Stimulated activated CD8-positive, alpha-beta memory T cell treated with anti-CD3 and anti-CD28 coated beads, Interleukin-2, amount 100 ng/mL, for 48 hours (primary cell): ENCODE results near the gene ARID1A.
A peak's percentile ranks its signal among the peaks of the same experiment; 100 is the strongest.
"Not testable (repeated sequence)": the region's sequence is repeated elsewhere in the genome, so short reads cannot be mapped to it uniquely, and the experiment has no call there.

Experiments
- DNase-seq, 2 donors: peaks; one replicate each; pipeline ENCODE4 v3.0.0-alpha.2; 2020; ENCODE audit warnings: low read depth in 2 of 2

ARID1A gene

DNA sequence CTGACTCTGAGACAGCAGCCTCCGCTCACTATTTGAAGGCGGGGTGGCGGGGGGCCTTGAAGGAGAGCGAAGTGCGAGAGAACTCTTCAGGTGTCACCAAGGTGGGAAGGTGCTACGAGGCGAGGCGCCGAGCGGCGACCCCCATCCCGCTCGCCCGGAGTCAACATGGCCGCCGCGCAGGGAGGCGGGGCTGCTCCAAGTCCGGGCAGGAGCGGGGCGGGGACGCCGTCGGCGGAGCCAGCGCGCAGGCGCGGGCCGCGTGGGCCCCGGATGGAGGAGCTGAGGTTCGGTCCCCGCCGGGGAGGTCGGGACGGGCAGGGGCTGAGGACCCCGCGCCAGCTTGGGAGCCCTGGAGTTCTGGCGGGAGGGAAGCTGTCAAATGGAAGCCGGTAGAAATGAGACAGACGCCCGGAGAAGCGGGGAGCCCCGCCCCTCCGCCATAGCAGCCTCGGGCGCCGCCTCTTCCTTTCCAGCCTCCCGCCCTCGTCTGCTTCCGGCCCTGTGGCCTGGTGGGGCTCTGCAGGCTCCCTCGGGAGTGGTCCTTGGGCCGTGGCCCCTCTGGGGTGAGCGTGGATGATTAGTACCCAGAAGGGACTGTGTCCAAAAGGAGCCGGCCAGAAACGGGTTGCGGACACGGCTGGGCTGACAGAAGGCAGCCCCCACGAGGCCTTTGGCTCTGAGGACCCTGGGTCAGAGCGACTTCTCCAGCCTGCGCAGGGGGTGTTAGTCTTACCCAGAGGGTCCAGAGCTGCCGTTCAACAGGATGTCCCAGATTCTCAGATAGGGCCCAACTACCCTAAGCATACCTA lies 92.1 kb downstream of the ARID1A start, which contains the start of gene PIGV:
Gene PIGV, plus strand, starts transcription at position 245 of the 809 bp plus-strand sequence. CDS start 2,866 bp downstream, outside the sequence.
- peak; percentile 84 to 86 for DNase-seq

DNA sequence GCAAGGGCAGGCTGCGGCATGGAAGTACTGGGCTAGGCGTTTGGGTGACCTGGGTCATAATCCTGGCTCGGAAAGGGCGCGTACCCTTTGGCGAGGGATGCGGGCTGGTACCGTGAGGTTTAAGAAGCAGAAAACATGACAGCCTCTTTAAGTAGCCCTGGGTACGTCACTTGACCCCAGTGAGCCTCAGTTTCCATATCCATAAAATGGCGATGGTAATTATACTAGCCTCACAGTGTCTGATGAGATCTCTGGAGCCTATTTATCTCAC lies 92.6 kb downstream of the ARID1A start:
- no peak for DNase-seq

DNA sequence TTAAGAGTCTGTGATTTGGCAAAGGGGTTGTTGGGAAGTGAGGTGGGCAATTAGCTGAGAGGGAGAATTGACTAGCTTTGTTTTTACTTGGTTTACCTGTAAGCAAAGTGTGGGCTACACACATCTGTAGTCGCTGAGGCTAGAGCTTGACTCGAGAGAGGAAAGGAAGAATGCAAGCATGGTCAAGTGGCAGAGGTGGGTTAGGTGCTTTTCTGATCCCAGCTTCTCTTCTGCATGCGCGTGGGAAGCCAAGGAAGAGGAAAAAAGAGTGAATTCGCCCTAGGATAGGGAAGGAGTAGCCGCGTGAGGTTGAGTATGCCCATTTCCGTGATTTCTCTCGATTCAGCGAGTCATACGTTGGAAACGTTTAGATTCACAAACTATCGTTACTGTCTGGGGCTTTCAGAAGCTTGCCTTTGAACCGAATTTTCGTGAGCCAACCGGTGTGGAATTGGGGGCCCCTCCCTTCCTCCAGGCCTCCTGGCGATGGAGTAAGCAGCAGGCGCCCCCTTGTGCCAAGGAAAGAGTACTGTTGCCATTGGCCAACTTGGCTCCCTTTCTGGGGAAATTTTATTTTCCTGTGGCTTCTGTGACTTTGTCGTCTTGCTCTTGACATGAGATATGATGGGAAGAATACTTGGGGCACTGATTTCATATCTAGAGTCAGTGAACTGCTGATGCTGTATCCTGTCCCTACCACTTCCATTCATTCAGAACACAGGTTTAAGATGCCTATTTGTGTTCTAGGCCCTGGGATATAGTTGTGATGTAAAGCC lies 93.2 kb downstream of the ARID1A start:
- peak; percentile 78 to 81 for DNase-seq

DNA sequence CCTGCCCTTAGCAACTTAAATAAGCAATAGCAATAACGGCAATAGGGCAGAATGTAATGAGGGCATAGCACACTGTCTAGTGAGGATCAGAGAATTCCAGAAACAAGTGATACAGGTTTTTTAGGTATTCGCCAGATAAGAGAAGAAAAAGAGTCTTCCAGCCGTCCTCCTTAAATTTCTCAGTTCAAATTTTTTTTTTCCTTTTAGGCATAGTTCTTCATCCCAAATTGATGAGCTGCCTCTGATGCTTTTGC lies 93.7 kb downstream of the ARID1A start:
- DNase-seq: no peak

DNA sequence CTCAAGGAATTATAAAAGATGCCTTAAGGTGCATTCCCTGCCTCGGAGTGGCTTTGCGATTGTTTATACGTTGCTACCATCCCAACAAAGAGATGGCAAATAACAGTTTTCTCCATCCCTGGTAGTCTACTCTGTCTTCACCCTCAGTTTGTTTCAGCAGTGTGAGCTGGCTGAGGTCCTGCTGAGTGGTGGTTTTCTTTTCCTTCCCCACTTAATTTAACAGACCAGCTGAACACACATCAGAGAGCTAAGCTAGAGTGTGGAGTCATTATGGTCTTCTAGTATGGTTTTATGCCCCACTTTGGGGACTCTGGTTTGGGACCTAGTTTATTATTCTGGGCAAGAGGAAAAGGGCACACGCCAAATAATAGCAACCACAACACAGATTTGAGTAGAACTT lies 94.1 kb downstream of the ARID1A start:
- no peak for DNase-seq

DNA sequence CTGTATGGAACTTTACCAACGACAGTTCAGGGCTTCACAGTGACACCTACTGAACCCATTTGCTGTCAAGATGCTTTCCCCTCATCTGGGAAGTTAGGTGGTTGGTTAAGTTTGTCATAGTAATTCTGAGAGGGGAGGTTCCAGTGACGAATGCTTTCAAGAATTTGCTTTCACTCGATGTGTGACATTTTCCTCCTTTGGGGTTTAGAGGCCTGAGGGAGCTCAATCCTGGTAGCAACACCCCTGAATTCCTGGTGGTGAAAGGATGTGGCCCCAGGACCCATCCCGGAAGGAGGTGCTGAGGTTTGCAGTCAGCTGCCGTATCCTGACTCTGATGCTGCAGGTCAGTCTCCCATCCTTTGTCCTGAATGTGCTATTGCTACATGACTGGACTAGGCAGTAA lies 94.7 kb downstream of the ARID1A start:
- DNase-seq: no peak

DNA sequence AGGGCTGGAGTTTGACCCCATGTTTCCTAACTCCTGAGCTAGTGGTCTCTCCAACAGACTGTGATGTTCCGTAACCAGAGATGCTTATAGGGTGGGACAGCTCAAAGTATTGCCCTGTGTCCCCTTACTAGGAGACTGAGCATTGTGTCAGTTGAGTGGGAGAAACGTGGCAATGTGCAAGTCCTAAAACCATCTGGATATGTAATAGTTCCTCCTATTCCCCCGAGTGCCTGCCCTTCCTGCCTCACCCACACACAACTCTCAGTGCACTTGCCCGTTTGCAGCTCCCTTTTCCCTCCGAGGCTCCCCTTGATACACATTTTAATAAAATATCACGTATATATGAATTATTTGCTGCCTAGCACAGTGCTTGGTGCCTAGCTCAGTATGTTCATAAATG lies 95.3 kb downstream of the ARID1A start:
- DNase-seq: no peak

DNA sequence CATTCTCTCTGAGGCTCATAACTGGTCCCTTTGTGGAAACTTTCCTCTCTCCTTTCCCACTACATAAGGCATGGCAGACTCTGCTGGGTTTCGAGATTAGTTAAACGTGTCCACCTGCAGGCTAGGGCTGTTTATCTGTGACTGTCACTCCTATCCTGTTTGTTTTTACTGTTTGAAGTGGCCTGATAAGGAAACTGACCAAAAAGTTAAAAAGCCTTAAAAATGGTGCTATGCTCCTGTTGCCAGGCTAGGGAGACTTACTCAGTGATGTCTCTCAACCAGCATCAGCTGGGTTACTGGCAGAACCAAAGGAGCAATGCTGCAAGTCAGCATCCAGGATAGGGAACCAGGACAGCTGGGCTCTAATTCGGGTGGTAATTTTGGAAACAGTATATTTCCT lies 95.8 kb downstream of the ARID1A start:
- DNase-seq: no peak

DNA sequence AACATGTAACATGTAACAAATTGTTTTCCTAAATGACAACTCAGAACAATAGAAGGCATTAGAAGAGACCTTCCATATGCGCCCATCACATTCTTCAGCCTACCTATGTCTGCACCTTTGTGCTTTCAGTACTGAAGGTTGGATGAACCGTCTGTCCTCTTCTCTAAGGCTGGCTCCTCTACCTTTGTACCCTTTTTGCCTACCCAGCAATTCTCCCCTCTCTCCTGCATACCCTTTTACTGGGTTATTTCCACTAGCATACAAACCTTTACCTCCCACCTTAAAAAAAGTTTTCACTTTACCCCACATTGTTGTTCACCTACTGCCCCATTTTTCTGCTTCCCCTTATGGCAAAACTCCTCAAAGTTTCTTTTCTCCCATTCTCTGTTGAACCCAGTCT lies 97.1 kb downstream of the ARID1A start:
- DNase-seq: no peak

DNA sequence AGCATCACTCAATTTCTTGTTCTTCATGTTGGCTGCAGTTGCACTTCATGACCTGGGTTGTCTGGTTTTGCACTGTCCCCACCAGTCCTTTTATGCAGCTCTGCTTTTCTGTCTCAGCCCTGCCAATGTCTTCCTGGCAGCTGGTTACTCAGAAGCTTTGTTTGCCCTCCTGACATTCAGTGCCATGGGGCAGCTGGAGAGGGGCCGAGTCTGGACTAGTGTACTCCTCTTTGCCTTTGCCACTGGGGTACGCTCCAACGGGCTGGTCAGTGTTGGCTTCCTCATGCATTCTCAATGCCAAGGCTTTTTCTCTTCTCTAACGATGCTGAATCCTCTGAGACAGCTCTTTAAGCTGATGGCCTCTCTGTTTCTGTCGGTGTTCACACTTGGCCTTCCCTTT lies 98.6 kb downstream of the ARID1A start:
- no peak for DNase-seq

DNA sequence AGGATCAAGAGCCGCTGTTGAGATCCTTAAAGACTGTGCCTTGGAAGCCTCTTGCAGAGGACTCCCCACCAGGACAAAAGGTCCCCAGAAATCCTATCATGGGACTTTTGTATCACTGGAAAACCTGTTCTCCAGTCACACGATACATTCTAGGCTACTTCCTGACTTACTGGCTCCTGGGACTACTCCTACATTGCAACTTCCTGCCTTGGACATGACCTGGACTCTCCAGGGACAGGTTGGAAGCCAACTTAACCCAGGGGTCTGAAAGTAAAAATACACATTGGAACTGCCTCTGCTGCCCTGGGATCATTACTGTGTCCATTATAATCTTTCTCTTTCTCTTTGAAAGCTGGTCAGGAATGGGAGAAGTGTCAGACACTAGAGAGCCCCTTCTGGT lies 101.8 kb downstream of the ARID1A start:
- no peak for DNase-seq

DNA sequence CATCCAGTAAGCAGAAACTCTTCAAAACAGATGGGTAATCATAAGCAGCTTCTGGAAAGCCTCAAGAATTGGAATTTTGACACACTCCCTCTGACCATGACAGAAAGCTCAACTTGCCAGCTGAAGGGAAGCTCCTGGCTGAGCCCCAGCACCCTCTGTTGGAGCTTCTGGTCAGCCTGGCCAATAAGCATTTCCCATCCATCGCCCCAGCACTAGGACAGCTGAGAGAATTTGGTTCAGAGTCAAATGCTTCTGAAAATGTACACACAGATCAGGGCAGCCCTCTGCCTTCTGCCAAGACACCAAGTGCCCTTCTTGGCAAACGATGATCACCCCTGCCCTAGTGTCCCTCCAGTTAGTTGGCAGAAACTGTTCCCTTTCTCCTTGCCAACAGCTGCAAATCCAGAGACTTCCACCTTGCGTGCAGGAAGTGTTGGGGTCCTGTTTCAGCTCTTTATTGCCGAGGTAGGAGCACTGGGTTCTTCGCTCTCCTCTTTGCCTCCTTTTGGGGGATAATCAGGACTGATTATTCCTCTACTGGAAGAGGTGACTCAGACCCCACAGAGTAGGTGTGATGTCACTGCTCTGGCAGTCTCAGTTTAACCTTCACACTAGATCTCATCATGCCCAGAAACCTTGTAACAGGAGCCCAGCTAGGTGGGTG lies 103.8 kb downstream of the ARID1A start:
- no peak for DNase-seq

DNA sequence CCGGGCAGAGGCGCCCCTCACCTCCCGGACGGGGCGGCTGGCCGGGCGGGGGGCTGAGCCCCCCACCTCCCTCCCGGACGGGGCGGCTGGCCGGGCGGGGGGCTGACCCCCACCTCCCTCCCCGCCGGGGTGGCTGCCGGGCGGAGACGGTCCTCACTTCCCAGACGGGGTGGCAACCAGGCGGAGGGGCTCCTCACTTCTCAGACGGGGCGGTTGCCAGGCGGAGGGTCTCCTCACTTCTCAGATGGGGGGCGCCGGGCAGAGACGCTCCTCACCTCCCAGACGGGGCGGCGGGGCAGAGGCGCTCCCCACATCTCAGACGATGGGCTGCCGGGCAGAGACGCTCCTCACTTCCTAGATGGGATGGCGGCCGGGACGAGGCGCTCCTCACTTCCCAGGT lies 108.1 kb downstream of the ARID1A start:
- not testable (repeated sequence) for DNase-seq

DNA sequence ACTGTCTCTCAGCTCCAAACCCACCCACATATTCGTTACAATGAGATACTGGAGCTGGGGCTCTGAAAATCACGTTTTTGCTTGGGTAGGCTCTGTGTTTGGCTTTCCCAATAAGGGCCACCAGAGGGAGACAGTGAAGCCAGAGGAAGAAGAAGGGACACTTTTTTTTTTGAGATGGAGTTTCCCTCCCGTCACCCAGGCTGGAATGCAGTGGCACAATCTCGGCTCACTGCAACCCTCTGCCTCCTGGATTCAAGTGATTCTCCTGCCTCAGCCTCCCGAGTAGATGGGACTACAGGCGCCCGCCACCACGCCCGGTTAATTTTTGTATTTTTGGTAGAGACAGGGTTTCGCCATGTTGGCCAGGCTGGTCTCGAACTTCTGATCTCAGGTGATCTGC lies 114.3 kb downstream of the ARID1A start:
- DNase-seq: peak in 1 of 2 donors; percentile 44

DNA sequence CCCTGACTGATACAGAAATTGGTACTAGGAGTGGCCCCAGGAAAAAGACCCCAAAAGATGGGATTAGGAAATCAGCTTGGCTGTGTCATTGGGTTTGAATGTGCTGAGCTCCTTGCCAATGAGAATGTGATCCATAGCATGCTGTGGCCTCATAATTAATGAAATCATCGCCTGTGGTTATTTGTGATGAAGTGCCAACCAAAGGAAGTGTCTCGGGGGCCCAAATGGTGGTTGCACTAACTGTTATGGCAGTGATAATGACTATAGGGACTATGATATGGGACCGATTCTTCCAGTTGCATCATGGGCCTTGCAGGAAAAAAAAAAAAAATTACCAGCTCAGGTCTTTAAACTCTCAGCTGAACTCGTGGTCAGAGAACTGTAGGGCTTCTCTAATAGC lies 115.2 kb downstream of the ARID1A start:
- DNase-seq: no peak

DNA sequence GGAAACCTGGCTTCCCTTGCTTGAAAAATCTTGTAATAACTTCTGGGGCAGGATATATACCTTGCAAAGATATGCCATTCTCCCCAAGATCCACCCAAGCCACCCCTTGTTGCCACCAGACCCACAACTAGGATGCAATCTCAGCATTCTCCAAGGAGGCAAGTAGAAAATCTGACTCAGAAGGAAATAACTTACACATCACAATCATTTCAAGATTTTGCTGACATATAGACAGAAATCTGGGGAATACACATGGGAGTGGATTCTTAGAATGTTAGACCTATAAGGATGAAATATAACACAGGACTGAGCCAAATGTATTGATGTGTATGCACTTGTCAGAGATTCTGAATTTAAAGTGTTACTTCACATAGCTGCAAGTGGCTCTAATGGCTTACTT lies 115.9 kb downstream of the ARID1A start:
- no peak for DNase-seq

DNA sequence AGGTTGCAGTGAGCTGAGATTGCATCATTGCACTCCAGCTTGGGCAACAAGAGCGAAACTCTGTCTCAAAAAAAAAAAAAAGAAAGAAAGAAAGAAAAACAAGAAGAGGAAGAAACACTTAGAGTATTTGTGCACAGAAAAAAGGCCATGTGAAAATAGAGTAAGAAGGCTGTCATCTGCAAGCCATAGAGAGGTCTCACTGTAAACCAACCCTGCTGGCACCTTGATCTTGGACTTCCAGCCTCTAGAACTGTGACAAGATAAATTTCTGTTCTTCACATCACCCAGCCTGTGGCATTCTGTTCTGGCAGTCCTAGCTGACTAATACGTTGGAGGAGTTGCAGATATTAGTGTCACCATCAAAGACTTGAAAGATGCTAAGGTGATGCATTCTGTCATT lies 118.6 kb downstream of the ARID1A start:
- DNase-seq: no peak

DNA sequence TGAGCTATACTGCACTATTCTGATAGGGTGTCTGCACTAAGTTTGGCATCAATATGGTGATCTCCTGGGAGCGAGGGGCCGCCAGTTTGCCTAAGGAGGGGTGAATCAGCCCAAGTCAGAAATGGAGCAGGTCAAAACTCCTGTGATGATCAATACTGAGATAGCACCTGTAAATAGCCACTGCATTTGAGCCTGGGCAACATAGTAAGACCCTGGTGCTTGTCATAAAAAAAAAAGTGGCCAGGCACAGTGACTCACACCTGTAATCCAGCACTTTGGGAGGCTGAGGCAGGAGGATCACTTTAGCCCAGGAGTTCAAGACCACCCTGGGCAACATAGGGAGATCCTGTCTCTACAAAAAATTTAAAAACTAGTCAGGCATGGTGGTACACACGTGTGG lies 119.1 kb downstream of the ARID1A start:
- DNase-seq: no peak

DNA sequence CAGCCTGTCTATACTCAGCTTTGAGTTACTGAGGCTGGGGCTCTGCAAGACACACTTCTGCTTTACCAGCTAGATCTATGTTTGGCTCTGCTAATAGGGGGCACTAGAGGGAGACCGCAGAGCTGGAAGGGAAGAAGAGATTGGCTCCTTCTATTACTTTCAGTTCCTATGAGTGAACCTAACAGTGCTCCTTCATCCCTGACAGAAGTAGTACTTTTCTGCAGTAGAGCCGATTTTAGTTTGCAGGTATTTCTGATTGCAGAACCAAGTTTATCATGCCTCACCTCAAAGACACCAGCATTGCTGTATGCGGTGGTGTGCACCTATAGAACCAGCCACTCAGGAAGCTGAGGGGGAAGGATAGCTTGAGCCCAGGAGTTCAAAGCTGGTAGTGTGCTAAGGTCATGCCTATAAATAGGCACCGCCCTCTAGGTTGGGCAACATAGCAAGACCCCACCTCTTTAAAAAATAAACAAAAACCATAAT lies 125.0 kb downstream of the ARID1A start:
- DNase-seq: no peak

DNA sequence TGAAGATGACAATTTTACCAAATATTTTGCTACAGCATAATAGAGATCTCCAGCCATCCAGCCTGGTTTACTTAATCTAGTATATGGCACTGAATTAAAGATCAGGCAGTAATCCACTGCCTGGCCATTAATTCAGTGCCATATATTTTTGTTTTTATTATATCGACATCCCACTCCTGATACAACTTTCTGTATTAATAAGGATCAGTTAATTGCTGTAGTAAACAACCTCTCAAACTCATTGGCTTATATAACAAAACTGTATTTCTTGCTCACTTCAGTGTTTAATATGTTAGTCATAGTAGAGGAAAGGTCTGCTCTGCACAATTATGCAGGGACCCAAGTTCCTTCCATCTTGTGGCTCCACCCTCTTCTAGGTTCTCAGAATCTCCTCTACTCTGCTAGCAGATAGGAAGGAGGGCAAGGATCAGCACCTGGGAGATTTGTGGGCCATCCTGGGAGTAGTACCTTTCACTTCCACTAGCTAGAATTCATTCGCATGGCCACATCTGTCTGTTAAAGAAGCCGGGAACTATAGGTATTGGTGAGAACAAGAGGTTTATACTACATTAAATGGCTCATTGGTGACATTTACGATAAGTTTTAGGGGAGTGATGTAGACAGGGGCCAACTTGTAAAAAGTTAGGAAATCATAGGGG lies 127.1 kb downstream of the ARID1A start:
- DNase-seq: no peak

DNA sequence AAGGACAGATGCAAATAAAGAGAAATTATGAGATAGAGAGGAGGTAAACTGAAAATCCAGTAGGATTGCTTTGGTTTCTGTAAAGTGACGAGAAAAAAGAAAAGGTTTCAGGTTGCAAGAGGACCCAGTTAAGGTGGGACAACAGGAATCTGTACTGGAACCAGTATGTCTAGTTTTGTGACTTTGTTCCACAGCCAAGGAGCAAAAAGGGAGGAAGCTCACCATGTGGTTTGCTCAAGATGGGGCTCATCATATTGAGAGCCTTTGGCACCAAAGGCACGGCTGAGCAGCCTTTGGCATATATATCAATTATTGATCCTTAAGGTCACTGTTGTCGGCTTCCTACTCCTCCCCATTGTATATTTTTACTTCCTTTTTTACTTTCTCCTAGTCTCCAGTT lies 128.9 kb downstream of the ARID1A start:
- DNase-seq: no peak
